ENCODE data around the gene KRTAP4-1. TPM values are rescaled to one million over a fixed set of nuclear protein-coding genes. Genes with fewer than 3 reads are reported as not detected.
"Not testable (repeated sequence)": the region's sequence is repeated elsewhere in the genome, so short reads cannot be mapped to it uniquely, and the experiment has no call there.

KRTAP4-1 gene
- total RNA-seq, 1 experiment from 2014 or later, result not detected

GRCh38 chr17:41153856-41154255, 30.9 kb downstream of the KRTAP4-1 start:
- H3K27ac Mint-ChIP-seq (ENCODE audit: low read depth, unreplicated experiment), result no peak overlapping the region

DNA sequence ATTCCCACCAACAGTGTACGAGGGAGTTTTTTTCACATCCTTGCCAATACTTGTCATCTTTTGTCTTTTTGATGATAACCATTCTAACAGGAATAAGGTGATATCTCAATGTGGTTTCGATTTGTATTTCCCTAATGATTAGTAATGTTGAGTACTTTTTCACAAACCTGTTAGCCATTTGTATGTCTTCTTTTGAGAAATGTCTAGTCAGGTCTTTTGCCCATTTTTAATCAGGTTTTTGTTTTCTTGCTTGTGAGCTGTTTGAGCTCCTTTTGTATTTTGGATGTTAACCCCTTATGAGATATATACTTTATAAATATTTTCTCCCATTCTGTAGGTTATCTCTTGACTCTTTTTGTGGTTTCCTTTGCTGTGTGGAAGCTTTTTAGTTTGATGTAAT, 33.2 kb downstream of the KRTAP4-1 start:
- intact Hi-C loops (cut with micrococcal nuclease), result no loop called here
- CTCF ChIA-PET, result interaction anchor here (0.6 kb wide), 1 partner anchor 372 kb away, joined by 3 read pairs; no protein-coding TSS in a partner anchor

More at GRCh38 chr17:41153856-41154255, 30.9 kb downstream of the KRTAP4-1 start:
- no TSS peak for BruUV-seq (replicated peaks)
- no peaks in the 10 kb centered on the region for H3K4me1 Mint-ChIP-seq (ENCODE audit: insufficient read depth, unreplicated experiment)
- H3K4me3 Mint-ChIP-seq (ENCODE audit: unreplicated experiment), result no peak overlapping the region
- POLR2A ChIA-PET, result no interaction called here
- no peaks in the 10 kb centered on the region for H3K36me3 Mint-ChIP-seq (ENCODE audit: insufficient read depth, unreplicated experiment)
- DNase-seq (ENCODE audit: unreplicated experiment), result no peak
- CTCF ChIA-PET, result interaction anchor here (0.8 kb wide), 1 partner anchor 158 kb away, joined by 3 read pairs; no protein-coding TSS in a partner anchor
- TF ChIP-seq, protein P1, sequence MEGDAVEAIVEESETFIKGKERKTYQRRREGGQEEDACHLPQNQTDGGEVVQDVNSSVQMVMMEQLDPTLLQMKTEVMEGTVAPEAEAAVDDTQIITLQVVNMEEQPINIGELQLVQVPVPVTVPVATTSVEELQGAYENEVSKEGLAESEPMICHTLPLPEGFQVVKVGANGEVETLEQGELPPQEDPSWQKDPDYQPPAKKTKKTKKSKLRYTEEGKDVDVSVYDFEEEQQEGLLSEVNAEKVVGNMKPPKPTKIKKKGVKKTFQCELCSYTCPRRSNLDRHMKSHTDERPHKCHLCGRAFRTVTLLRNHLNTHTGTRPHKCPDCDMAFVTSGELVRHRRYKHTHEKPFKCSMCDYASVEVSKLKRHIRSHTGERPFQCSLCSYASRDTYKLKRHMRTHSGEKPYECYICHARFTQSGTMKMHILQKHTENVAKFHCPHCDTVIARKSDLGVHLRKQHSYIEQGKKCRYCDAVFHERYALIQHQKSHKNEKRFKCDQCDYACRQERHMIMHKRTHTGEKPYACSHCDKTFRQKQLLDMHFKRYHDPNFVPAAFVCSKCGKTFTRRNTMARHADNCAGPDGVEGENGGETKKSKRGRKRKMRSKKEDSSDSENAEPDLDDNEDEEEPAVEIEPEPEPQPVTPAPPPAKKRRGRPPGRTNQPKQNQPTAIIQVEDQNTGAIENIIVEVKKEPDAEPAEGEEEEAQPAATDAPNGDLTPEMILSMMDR (IDR thresholded peaks at IDR 0.05; ENCODE audit: unreplicated experiment), result no peak
- H3K9me3 Mint-ChIP-seq (ENCODE audit: unreplicated experiment), result no peaks in the 10 kb centered on the region
- peaks cover 15% of the 10 kb centered on the region for H3K27me3 Mint-ChIP-seq (ENCODE audit: insufficient read depth, unreplicated experiment)
- intact Hi-C loops (cut with micrococcal nuclease), result no loop called here

GRCh38 chr17:41150026-41150425, 34.7 kb downstream of the KRTAP4-1 start:
- DNase-seq (ENCODE audit: unreplicated experiment), result no peak
- CTCF ChIA-PET, result interaction anchor here (0.6 kb wide), 1 partner anchor 121 kb away, joined by 3 read pairs; no protein-coding TSS in a partner anchor
- POLR2A ChIA-PET, result interaction anchor here (1.1 kb wide), 1 partner anchor 19 kb away, joined by 4 read pairs; no protein-coding TSS in a partner anchor
- Mint-ChIP-seq H3K27ac (ENCODE audit: low read depth, unreplicated experiment) (no peak overlapping the region), H3K27me3 (ENCODE audit: insufficient read depth, unreplicated experiment) (no peaks in the 10 kb centered on the region), H3K4me3 (ENCODE audit: unreplicated experiment) (no peak overlapping the region), H3K36me3 (ENCODE audit: insufficient read depth, unreplicated experiment) (no peaks in the 10 kb centered on the region), H3K9me3 (ENCODE audit: unreplicated experiment) (no peaks in the 10 kb centered on the region), H3K4me1 (ENCODE audit: insufficient read depth, unreplicated experiment) (no peaks in the 10 kb centered on the region)
- TF ChIP-seq, protein P1 (IDR thresholded peaks at IDR 0.05; ENCODE audit: unreplicated experiment), result no peak
- intact Hi-C loops (cut with micrococcal nuclease), result no loop called here
- BruUV-seq (replicated peaks), result no TSS peak

More for the DNA sequence above, 33.2 kb downstream of the KRTAP4-1 start:
- Mint-ChIP-seq H3K4me1 (ENCODE audit: insufficient read depth, unreplicated experiment) (no peaks in the 10 kb centered on the region), H3K4me3 (ENCODE audit: unreplicated experiment) (no peak overlapping the region), H3K9me3 (ENCODE audit: unreplicated experiment) (no peaks in the 10 kb centered on the region), H3K27me3 (ENCODE audit: insufficient read depth, unreplicated experiment) (no peaks in the 10 kb centered on the region), H3K27ac (ENCODE audit: low read depth, unreplicated experiment) (no peak overlapping the region), H3K36me3 (ENCODE audit: insufficient read depth, unreplicated experiment) (no peaks in the 10 kb centered on the region)
- POLR2A ChIA-PET, result no interaction called here
- TF ChIP-seq, protein P1 (IDR thresholded peaks at IDR 0.05; ENCODE audit: unreplicated experiment), result no peak
- no peak for DNase-seq (ENCODE audit: unreplicated experiment)
- BruUV-seq (replicated peaks), result no TSS peak

- POLR2A ChIA-PET, result interaction anchor here (1.1 kb wide), 1 partner anchor 19 kb away, joined by 4 read pairs; no protein-coding TSS in a partner anchor
- no TSS peak for BruUV-seq (replicated peaks)
- Mint-ChIP-seq H3K36me3 (ENCODE audit: insufficient read depth, unreplicated experiment) (no peaks in the 10 kb centered on the region), H3K27me3 (ENCODE audit: insufficient read depth, unreplicated experiment) (no peaks in the 10 kb centered on the region), H3K27ac (ENCODE audit: low read depth, unreplicated experiment) (no peak within 1 kb of the TSS), H3K9me3 (ENCODE audit: unreplicated experiment) (no peaks in the 10 kb centered on the region), H3K4me3 (ENCODE audit: unreplicated experiment) (no peak within 1 kb of the TSS), H3K4me1 (ENCODE audit: insufficient read depth, unreplicated experiment) (no peaks in the 10 kb centered on the region)
- TF ChIP-seq, protein P1 (IDR thresholded peaks at IDR 0.05; ENCODE audit: unreplicated experiment), result no peak
- CTCF ChIA-PET, result no interaction called here
- DNase-seq (ENCODE audit: unreplicated experiment), result no peak
- intact Hi-C loops (cut with micrococcal nuclease), result no loop called here
Measured at GRCh38 chr17:41149652-41149985, 35.1 kb downstream of the KRTAP4-1 start, which contains the start of gene KRTAP4-5. TSS of gene KRTAP4-5 (minus strand) at chr17:41149825. CDS start at chr17:41149767, 58 bp downstream.

DNA sequence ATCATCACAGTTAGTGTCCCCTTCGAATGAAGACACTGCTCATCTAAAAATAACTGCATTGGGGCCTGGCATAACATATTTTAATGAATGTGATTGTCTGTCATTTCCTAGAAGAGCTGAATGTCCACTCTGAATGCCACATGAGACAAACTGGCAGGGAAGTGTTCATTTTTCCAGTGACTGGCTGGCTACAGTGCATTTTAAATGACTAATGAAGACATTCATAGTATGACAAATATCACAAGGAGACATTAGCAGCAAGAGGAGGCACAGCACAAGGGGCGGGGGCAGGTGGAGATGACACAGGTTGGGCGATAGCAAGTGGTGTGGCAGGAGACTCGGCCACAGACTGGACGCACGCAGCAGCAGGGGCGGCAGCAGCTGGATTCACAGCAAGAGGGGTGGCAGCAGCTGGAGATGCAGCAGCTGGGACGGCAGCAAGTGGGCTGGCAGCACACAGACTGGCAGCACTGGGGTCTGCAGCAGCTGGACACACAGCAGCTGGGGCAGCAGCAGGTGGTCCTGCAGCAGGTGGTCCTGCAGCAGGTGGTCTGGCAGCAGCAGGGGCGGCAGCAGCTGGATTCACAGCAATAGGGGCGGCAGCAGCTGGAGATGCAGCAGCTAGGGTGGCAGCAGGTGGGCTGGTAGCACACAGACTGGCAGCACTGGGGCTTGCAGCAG, 35.6 kb downstream of the KRTAP4-1 start:
- H3K36me3 Mint-ChIP-seq (ENCODE audit: insufficient read depth, unreplicated experiment); H3K27me3 Mint-ChIP-seq (ENCODE audit: insufficient read depth, unreplicated experiment); H3K4me1 Mint-ChIP-seq (ENCODE audit: insufficient read depth, unreplicated experiment); DNase-seq (ENCODE audit: unreplicated experiment); H3K4me3 Mint-ChIP-seq (ENCODE audit: unreplicated experiment); BruUV-seq (replicated peaks); intact Hi-C loops (cut with micrococcal nuclease); CTCF ChIA-PET; H3K27ac Mint-ChIP-seq (ENCODE audit: low read depth, unreplicated experiment); H3K9me3 Mint-ChIP-seq (ENCODE audit: unreplicated experiment): not testable (repeated sequence)
- POLR2A ChIA-PET, result interaction anchor here (1.1 kb wide), 1 partner anchor 18 kb away, joined by 4 read pairs; no protein-coding TSS in a partner anchor

Data from MCF 10A (cell line).